ENCODE data around the gene TMEM31.

GRCh38 chrX:103710609-103711008 is at the start of gene TMEM31:
- TF ChIP-seq CTCF (IDR thresholded peaks at IDR 0.05; ENCODE audit: borderline replicate concordance, extremely low read depth, low read length, poor library complexity, severe bottlenecking) (no peak), EZH2 (IDR thresholded peaks at IDR 0.05; ENCODE audit: borderline replicate concordance, low read depth, low read length, severe bottlenecking) (no peak)
